ENCODE data around the gene XG. TPM values are rescaled to one million over a fixed set of nuclear protein-coding genes. Genes with fewer than 3 reads are reported as not detected.
"Not testable (repeated sequence)": the region's sequence is repeated elsewhere in the genome, so short reads cannot be mapped to it uniquely, and the experiment has no call there.

The XG gene
- total and polyA plus RNA-seq, 5 donors from 2014 or later: not detected

DNA sequence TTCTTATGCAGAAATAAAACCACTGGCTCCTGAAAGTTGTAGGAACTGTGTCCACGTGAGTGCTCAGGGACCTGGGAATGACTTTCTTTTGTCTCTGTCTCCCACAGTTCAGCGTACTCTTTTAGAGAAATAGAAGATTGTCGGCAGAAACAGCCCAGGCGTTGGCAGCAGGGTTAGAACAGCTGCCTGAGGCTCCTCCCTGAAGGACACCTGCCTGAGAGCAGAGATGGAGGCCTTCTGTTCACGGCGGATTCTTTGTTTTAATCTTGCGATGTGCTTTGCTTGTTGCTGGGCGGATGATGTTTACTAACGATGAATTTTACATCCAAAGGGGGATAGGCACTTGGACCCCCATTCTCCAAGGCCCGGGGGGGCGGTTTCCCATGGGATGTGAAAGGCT lies 11.2 kb upstream of the XG start:
- Mint-ChIP-seq H3K27me3 (no peaks in the 10 kb centered on the region), H3K27ac (no peak overlapping the region), H3K9me3 (peaks cover 0 to 3% (median 0%) of the 10 kb centered on the region in 7 donors), H3K36me3 (peaks cover 39% of the 10 kb centered on the region), H3K4me3 (no peak overlapping the region), H3K4me1 (peaks cover 0 to 4% (median 1%) of the 10 kb centered on the region in 4 donors)
- Histone ChIP-seq H3K9me3 (ENCODE audit: control insufficient read depth in 2 of 2, low read length in 2 of 2) (no peaks in the 10 kb centered on the region), H3K36me3 (ENCODE audit: control insufficient read depth, insufficient read depth, low read length) (peaks cover 44% of the 10 kb centered on the region), H3K4me1 (ENCODE audit: control insufficient read depth, insufficient read depth, low read length, poor library complexity, severe bottlenecking) (no peaks in the 10 kb centered on the region), H3K4me3 (ENCODE audit: low read depth, low read length) (no peak overlapping the region), H3K27me3 (ENCODE audit: control insufficient read depth, insufficient read depth, low read length) (no peaks in the 10 kb centered on the region), H3K27ac (ENCODE audit: insufficient read depth, low read length, poor library complexity, severe bottlenecking) (no peak overlapping the region)
- DNase-seq (no peak), ATAC-seq (ENCODE audit: low read depth in 2 of 2) (no peak)

DNA sequence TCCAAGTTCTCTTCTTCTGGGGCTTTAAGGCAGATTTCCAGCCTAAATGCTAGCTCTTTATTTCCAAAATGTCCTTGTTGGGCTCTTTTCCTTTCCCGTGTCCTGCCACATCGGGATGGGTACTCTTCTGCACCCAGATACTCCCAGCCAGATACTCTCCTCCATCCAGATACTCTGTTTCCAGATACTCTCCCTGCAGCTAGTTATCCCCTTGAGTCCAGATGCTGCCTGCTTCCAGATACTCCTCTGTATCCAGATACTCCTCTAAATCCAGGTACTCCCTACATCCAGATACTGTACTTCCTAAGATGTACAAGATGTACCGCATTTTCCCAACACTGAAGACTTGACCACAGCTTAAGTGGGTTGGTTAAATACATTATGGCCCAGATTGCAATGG lies 10.5 kb upstream of the XG start:
- Mint-ChIP-seq H3K4me3 (no peak overlapping the region), H3K27ac (peak overlapping the region in 1 of 3 donors; percentile 69)

DNA sequence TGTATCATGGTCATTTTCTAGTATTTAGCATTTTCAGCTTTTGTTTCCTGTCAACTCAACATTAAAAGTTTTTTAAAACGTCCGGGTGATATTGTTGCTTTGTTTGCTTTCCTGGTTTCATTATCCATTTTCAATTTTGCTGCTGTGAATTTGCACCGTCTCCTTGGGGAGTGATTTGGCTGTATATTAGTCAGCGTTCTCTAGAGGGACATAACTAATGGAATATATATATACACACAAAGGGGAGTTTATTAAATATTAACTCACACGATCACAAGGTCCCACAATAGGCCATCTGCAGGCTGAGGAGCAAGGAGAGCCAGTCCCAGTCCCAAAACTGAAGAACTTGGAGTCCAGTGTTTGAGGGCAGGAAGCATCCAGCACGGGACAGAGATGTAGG lies 5.6 kb upstream of the XG start:
- ATAC-seq (ENCODE audit: low read depth in 2 of 2); DNase-seq; H3K27me3 Mint-ChIP-seq; H3K27me3 ChIP-seq (ENCODE audit: control insufficient read depth, insufficient read depth, low read length); H3K4me3 ChIP-seq (ENCODE audit: low read depth, low read length); H3K27ac ChIP-seq (ENCODE audit: insufficient read depth, low read length, poor library complexity, severe bottlenecking); H3K4me3 Mint-ChIP-seq; H3K4me1 Mint-ChIP-seq; H3K4me1 ChIP-seq (ENCODE audit: control insufficient read depth, insufficient read depth, low read length, poor library complexity, severe bottlenecking); H3K9me3 ChIP-seq (ENCODE audit: control insufficient read depth in 2 of 2, low read length in 2 of 2); H3K9me3 Mint-ChIP-seq: not testable (repeated sequence)
- peaks cover 16% of the 10 kb centered on the region for H3K36me3 Mint-ChIP-seq
- H3K36me3 ChIP-seq (ENCODE audit: control insufficient read depth, insufficient read depth, low read length): peaks cover 12% of the 10 kb centered on the region
- peak overlapping the region in 1 of 3 donors; percentile 7 for H3K27ac Mint-ChIP-seq

More for the DNA sequence above, 10.5 kb upstream of the XG start:
- no peaks in the 10 kb centered on the region for H3K4me1 ChIP-seq (ENCODE audit: control insufficient read depth, insufficient read depth, low read length, poor library complexity, severe bottlenecking)
- ATAC-seq (ENCODE audit: low read depth in 2 of 2): no peak
- H3K9me3 Mint-ChIP-seq: peaks cover 0 to 3% (median 0%) of the 10 kb centered on the region in 7 donors
- no peaks in the 10 kb centered on the region for H3K9me3 ChIP-seq (ENCODE audit: control insufficient read depth in 2 of 2, low read length in 2 of 2)
- H3K27me3 ChIP-seq (ENCODE audit: control insufficient read depth, insufficient read depth, low read length): no peaks in the 10 kb centered on the region
- H3K36me3 ChIP-seq (ENCODE audit: control insufficient read depth, insufficient read depth, low read length): peaks cover 44% of the 10 kb centered on the region
- H3K27me3 Mint-ChIP-seq: no peaks in the 10 kb centered on the region
- peaks cover 35% of the 10 kb centered on the region for H3K36me3 Mint-ChIP-seq
- H3K27ac ChIP-seq (ENCODE audit: insufficient read depth, low read length, poor library complexity, severe bottlenecking): no peak overlapping the region
- no peak overlapping the region for H3K4me3 ChIP-seq (ENCODE audit: low read depth, low read length)
- no peak for DNase-seq
- peaks cover 0 to 4% (median 1%) of the 10 kb centered on the region in 4 donors for H3K4me1 Mint-ChIP-seq

DNA sequence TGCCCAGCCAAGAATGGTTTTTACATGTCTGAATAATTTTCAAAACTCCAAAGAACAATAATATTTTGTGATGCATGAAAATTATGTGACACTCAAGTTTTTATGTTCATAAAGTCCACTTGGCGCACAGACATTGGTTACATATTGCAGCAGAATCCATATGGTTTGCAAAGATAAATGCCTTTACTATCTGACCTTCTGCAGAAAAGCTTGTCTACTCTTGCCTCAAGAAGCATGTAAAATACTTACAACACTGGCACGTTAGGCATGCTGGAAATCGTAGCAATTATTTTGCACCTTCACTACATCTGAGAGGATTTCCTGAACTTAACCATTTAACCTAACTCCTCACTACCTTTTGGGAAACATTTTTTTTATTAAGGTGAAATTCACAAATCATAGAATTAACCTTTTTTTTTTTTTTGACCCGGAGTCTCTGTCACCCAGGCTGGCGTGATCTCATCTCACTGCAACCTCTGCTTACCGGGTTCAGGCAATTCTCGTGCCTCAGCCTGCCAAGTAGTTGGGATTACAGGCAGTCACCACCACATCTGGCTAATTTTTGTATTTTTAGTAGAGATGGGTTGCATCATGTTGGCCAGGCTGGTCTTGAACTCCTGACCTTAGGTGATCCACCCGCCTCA lies 3.5 kb upstream of the XG start:
- Mint-ChIP-seq H3K4me3 (no peak overlapping the region), H3K27ac (no peak overlapping the region), H3K27me3 (no peaks in the 10 kb centered on the region), H3K4me1 (peaks cover 0 to 2% (median 0%) of the 10 kb centered on the region in 4 donors), H3K9me3 (no peaks in the 10 kb centered on the region), H3K36me3 (peaks cover 4% of the 10 kb centered on the region)
- no peak for ATAC-seq (ENCODE audit: low read depth in 2 of 2)
- H3K4me3 ChIP-seq (ENCODE audit: low read depth, low read length): no peak overlapping the region
- no peaks in the 10 kb centered on the region for H3K27me3 ChIP-seq (ENCODE audit: control insufficient read depth, insufficient read depth, low read length)
- DNase-seq: no peak
- no peak overlapping the region for H3K27ac ChIP-seq (ENCODE audit: insufficient read depth, low read length, poor library complexity, severe bottlenecking)
- peaks cover 6% of the 10 kb centered on the region for H3K36me3 ChIP-seq (ENCODE audit: control insufficient read depth, insufficient read depth, low read length)
- H3K9me3 ChIP-seq (ENCODE audit: control insufficient read depth in 2 of 2, low read length in 2 of 2): no peaks in the 10 kb centered on the region
- no peaks in the 10 kb centered on the region for H3K4me1 ChIP-seq (ENCODE audit: control insufficient read depth, insufficient read depth, low read length, poor library complexity, severe bottlenecking)

DNA sequence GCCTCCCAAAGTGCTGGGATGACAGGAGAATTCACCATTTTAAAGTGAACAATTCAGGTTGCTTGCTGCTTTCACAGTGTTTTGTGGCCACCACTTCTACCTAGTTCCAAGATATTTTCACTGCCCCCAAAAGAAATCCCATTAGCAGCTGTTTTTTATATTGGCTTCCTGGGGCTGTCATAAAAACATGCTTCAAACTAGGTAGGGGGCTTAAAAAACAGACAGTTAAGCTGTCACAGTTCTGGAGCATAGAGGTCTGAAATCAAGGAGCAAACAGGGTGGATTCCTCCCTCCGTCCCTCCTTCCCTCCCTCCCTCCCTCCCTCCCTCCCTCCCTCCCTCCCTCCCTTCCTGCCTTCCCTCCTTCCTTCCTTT lies 3.0 kb upstream of the XG start:
- peaks cover 3% of the 10 kb centered on the region for H3K36me3 ChIP-seq (ENCODE audit: control insufficient read depth, insufficient read depth, low read length)
- peaks cover 0 to 2% (median 0%) of the 10 kb centered on the region in 4 donors for H3K4me1 Mint-ChIP-seq
- ATAC-seq (ENCODE audit: low read depth in 2 of 2): no peak
- H3K36me3 Mint-ChIP-seq: peaks cover 1% of the 10 kb centered on the region
- H3K4me3 ChIP-seq (ENCODE audit: low read depth, low read length): no peak overlapping the region
- H3K27me3 ChIP-seq (ENCODE audit: control insufficient read depth, insufficient read depth, low read length): no peaks in the 10 kb centered on the region
- H3K27ac Mint-ChIP-seq: no peak overlapping the region
- no peak overlapping the region for H3K27ac ChIP-seq (ENCODE audit: insufficient read depth, low read length, poor library complexity, severe bottlenecking)
- DNase-seq: no peak
- no peaks in the 10 kb centered on the region for H3K4me1 ChIP-seq (ENCODE audit: control insufficient read depth, insufficient read depth, low read length, poor library complexity, severe bottlenecking)
- H3K9me3 Mint-ChIP-seq: no peaks in the 10 kb centered on the region
- H3K9me3 ChIP-seq (ENCODE audit: control insufficient read depth in 2 of 2, low read length in 2 of 2): no peaks in the 10 kb centered on the region
- H3K27me3 Mint-ChIP-seq: no peaks in the 10 kb centered on the region
- H3K4me3 Mint-ChIP-seq: no peak overlapping the region

DNA sequence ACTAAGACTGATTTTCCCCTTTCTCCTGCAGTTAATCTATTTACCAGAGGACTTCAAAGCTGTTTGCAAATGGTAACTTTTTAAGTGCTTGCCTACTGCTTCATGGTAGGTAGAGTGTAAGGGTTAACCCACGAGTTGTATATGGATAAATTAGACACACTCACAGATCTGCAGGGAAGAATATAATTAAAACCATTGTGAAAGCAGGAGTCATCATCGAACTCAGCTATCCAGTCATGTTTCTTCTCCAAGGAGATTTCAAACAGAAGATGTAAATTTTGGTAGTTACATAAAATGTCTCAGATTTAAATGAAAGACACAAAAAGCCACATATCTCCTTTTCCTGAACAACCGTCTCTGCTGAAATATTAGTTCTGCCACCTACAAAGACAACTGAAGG lies 549 bp upstream of the XG start:
- DNase-seq (no peak), ATAC-seq (ENCODE audit: low read depth in 2 of 2) (no peak)
- Mint-ChIP-seq H3K36me3 (no peaks in the 10 kb centered on the region), H3K27ac (no peak overlapping the region), H3K4me1 (no peaks in the 10 kb centered on the region), H3K27me3 (no peaks in the 10 kb centered on the region), H3K9me3 (no peaks in the 10 kb centered on the region), H3K4me3 (no peak overlapping the region)
- Histone ChIP-seq H3K4me3 (ENCODE audit: low read depth, low read length) (no peak overlapping the region), H3K36me3 (ENCODE audit: control insufficient read depth, insufficient read depth, low read length) (no peaks in the 10 kb centered on the region), H3K27me3 (ENCODE audit: control insufficient read depth, insufficient read depth, low read length) (no peaks in the 10 kb centered on the region), H3K27ac (ENCODE audit: insufficient read depth, low read length, poor library complexity, severe bottlenecking) (no peak overlapping the region), H3K4me1 (ENCODE audit: control insufficient read depth, insufficient read depth, low read length, poor library complexity, severe bottlenecking) (no peaks in the 10 kb centered on the region), H3K9me3 (ENCODE audit: control insufficient read depth in 2 of 2, low read length in 2 of 2) (no peaks in the 10 kb centered on the region)

DNA sequence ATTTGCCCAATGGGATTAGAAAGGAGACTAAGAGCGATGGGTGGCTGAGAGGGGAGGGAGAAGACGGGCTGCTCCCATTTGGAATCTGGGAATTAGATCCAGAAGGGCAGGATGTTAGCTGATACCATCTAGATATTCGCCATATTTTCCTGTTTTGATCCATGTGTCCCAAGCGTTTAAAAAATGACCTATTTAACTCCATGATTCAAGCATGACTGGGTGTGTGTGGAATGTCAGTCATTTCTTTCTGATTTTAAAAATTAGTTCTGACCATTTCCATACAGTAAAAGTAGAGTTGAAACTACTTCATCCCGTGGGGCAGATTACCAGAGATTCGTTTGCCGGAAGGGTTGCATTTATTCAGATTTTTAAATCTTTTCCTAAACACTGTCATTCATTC lies 601 bp downstream of the XG start:
- H3K27me3 ChIP-seq (ENCODE audit: control insufficient read depth, insufficient read depth, low read length); H3K36me3 Mint-ChIP-seq; H3K9me3 Mint-ChIP-seq; H3K9me3 ChIP-seq (ENCODE audit: control insufficient read depth in 2 of 2, low read length in 2 of 2); H3K36me3 ChIP-seq (ENCODE audit: control insufficient read depth, insufficient read depth, low read length); H3K27ac Mint-ChIP-seq; DNase-seq; ATAC-seq (ENCODE audit: low read depth in 2 of 2); H3K4me3 ChIP-seq (ENCODE audit: low read depth, low read length); H3K4me1 ChIP-seq (ENCODE audit: control insufficient read depth, insufficient read depth, low read length, poor library complexity, severe bottlenecking); H3K27ac ChIP-seq (ENCODE audit: insufficient read depth, low read length, poor library complexity, severe bottlenecking); H3K4me1 Mint-ChIP-seq; H3K27me3 Mint-ChIP-seq; H3K4me3 Mint-ChIP-seq: not testable (repeated sequence)

DNA sequence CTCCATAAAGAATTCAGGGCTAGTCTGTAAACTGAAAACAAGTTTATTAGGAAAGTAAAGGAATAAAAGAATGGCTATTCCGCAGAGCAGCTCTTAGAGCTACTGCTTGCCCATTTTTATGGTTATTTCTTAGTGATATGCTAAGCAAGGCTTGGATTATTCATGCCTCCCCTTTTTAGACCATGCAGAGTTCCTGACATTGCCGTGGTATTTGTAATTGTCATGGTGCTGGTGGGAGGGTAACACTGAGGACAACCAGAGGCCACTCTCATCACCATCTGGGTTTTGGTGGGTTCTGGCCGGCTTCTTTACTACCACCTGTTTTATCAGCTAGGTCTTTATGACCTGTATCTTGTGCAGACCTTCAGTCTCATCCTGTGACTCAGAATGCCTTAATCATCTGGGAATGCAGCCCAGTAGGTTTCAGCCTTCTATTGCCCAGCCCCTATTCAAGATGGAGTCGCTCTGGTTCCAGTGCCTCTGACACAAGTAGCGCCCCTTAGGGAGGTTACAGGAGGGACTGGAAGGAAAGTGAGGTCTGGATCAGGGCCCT lies 3.4 kb downstream of the XG start:
- not testable (repeated sequence) for H3K36me3 Mint-ChIP-seq; H3K27me3 ChIP-seq (ENCODE audit: control insufficient read depth, insufficient read depth, low read length); H3K9me3 Mint-ChIP-seq; H3K4me3 ChIP-seq (ENCODE audit: low read depth, low read length); H3K9me3 ChIP-seq (ENCODE audit: control insufficient read depth in 2 of 2, low read length in 2 of 2); H3K27ac ChIP-seq (ENCODE audit: insufficient read depth, low read length, poor library complexity, severe bottlenecking); H3K27ac Mint-ChIP-seq; H3K36me3 ChIP-seq (ENCODE audit: control insufficient read depth, insufficient read depth, low read length); H3K4me1 Mint-ChIP-seq; DNase-seq; H3K4me3 Mint-ChIP-seq; H3K27me3 Mint-ChIP-seq; H3K4me1 ChIP-seq (ENCODE audit: control insufficient read depth, insufficient read depth, low read length, poor library complexity, severe bottlenecking); ATAC-seq (ENCODE audit: low read depth in 2 of 2)

Measured in CD4-positive, CD25-positive, alpha-beta regulatory T cell (primary cell).